IPS-NIHi7 (cell line): Measurements from ENCODE around the gene KCNIP1.

Experiments
- DNase-seq: peaks from one replicate; pipeline ENCODE4 v3.0.0; 2012; ENCODE audit warnings: mixed read lengths; ENCODE audit errors: extremely low spot score

Gene KCNIP1

GRCh38 chr5:170503990-170504596, at the start of gene KCNIP1:
KCNIP1 (plus strand) TSS chr5:170504020.
- peak; percentile 75 for DNase-seq

DNA sequence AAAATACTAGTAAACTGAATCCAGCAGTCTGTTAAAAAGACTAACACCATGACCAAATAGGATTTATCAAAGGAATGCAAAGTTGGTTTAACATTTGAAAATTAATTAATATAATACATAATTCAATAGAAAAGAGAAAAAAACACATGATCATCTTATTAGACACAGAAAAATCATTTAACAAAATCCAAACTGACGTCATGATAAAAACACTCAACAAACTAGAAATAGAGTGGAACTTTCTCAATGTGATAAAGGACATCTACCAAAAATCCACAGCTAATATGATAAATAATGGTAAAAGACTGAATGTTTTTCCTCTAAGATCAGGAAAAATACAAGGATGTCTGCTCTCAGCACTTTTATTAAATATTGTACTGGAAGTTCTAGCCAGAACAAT, 40.4 kb upstream of the KCNIP1 start:
- DNase-seq, result no peak

GRCh38 chr5:170464280-170465127, 39.3 kb upstream of the KCNIP1 start:
- DNase-seq, result no peak

DNA sequence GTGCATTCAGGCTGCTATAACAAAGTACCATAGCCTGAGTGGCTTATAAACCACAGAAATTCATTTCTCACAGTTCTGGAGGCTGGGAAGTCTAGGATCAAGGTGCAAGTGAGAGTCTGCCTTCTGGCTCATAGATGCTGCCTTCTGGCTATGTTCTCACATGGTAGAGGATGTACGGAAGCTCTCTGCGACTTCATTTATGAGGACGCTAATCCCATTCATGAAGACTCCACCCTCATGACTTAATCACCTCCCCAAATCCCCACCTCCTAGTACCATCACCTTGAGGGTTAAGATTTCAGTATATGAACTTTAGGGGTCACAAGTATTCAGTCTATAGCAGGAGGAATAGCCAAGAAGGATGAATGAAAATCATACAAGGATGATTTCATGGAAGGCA, 37.3 kb upstream of the KCNIP1 start:
- no peak for DNase-seq

DNA sequence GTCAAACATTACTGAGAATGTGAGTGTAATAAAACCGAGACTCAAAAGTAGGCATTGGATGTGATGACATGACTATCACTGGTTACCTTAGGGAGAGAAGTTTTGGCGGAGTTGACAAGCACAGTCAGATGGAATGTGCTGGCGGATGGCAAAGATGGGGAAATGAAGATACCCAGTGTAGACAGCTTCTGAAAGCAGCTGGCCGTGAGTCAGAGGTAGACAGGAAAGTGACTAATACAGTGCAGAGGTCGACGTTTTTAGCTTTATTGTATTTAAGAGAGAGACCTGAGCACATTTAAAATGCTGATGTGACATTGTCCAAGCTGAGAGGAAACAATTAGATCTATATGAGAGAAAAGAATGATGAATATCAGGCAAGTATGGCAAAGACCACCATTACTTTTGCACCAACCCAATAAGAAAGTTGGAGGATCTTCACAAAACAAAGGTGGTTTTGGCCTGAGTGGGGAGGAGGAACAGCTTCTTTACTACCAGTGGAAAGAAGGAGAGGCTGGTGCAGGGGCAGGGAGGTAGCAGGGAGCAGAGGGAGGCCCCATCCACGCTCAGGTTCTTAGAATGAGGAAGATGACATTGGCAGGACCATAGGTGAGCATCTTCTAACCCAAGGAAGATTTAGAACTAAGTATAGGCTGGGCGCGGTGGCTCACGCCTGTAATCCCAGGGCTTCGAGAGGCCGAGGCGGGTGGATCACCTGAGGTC, 36.7 kb upstream of the KCNIP1 start:
- no peak for DNase-seq

DNA sequence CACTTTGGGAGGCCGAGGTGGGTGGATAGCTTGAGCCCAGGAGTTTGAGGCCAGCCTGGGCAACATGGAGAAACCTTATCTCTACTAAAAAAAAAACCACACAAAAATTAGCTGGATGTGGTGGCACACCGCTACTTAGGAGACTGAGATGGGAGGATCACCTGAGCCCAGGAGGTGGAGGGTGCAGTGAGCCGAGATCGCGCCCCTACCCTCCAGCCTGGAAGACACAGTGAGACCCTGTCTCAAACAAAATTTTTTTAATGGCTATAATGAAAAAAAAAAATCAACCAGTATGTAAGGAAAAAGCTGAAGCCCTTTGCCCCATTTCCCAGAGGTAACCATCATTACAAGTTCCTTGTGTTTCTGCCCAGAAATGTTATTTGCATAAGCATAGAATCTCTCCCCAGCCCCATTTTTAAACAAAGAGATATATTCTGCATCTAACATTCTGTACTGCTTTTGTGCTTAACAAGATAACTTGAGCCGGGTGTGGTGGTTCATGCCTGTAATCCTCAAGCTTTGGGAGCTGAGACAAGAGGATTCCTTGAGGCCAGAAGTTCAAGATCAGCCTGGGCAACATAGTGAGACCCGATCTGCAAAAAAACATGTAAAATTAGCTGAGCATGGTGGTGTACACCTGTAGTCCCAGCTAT, 35.1 kb upstream of the KCNIP1 start:
- no peak for DNase-seq

- DNase-seq, result no peak
These were observed 34.4 kb upstream of the KCNIP1 start for GRCh38 chr5:170469414-170469813.

GRCh38 chr5:170470275-170470674, 33.5 kb upstream of the KCNIP1 start:
- DNase-seq, result no peak

DNA sequence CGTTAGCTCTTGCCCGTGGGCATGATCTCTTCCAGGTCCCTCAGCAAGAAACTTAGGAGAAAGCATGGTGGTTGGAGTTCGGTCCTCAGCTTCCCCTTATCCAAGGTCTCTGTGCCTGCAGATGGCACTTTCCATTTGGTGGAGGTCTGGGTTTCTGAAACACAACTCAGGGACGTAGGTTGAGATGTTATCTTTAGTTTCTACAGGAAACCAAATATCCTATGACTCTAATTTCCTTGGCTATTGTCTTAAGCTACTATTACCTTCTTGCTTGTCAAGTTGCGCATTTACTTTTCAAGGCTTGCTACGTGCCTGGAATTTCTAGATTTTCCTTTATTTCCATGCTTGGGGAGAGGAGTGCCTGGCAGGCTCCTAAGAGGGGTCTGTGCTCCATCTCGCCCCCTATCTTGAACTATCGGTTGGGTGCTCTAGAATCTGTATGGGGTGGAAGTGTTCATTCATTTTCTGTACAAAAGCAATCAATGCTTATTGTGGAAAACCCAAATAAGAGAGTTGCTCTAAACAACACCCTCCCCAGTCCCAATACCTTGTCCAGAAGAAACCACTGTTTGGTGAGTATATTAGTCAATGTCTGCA, 32.9 kb upstream of the KCNIP1 start:
- DNase-seq, result no peak

DNA sequence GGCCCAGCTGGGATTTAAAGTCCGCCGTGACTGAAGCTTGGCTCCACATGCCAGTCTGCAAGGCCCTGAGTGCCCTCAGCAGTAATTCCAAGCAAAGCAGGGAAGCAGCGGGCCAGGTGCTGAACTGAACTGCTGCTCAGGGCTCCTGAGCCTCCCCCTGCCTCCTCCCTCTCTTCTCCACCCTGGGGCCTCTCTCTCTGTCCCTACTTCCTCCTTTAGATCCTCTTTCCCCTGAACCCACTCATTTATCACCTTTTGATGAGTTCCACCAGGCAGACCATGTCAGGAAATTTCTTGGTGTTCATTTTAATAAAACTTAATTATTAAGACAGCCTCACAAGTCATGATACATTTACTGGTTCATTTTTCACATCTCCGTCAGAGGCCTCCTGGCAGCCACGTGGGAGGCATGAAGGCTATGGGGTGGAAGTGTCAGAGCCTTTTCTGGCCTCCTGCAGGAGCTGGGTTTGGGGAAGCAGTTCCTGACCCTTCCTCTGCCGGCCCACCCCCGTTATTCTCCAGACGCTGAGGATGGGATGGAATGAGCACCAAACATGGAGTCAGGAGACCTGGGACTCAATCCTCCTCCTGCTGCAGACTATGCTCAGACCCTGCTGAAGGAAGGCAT, 32.2 kb upstream of the KCNIP1 start:
- DNase-seq, result no peak

- DNase-seq, result no peak
These were observed 30.2 kb upstream of the KCNIP1 start for GRCh38 chr5:170473642-170474041.

DNA sequence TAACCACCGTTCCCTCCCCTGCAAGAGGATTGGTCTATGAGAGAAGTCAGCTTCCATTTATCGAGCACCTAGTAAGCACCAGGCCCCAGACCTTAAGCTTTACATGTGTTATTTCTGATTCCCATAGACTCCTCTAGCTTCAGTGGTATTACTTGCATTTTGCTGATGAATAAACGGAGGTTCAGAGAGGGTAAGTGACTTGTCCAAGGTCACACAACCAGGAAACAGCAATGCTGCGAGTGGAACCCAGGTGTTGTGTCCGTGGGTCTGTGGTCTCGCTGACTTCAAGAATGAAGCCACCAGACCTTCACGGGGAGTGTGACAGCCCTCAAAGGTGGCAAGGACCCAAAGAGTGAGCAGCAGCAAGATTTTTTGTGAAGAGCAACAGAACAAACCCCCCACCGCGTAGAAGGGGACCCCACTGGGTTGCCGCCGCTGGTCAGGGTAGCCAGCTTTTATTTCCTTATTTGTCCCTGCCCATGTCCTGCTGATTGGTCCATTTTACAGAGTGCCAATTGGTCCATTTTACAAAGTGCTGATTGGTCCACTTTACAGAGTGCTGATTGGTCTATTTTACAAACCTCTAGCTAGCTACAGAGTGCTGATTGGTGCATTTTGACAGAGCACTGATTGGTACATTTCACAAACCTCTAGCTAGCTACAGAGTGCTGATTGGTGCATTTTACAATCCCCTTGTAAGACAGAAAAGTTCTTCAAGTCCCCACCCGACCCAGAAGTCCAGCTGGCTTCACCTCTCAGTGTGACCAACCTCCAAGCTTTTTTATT, 29.1 kb upstream of the KCNIP1 start:
- DNase-seq, result no peak

DNA sequence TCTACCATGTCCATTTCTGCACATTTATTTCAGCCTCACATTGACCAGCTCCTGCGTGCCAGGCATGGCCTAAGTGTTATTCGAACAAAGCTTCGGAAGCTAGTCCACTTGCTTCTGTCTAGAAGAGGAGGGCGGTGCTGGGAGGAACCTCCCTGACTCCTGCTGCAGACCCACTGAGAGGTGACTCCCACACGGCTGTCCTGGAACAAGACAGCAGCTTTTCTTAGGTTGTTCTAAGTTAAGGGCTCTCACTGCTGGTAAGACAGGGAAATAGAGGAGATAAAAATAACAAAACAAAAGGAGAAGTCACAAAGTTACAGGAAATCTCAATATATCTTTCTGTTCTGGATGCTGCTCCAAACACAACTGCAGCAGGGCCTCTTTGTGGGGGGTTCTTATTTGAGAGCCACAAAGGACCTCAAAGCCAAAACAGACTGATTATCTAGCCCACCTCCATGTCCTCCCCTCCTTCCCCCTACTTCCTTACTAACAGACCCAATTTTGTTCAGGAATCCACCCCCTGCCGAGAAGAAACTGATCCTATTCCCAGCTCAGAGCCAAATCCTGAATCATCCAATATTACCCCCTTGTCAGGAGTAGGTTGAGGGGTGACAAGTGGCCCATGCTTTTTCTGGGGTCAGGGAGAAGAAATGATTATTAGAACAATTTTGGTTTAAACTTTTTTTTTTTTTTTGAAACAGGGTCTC, 28.4 kb upstream of the KCNIP1 start:
- DNase-seq, result no peak

GRCh38 chr5:170476704-170477103, 27.1 kb upstream of the KCNIP1 start:
- DNase-seq, result no peak

DNA sequence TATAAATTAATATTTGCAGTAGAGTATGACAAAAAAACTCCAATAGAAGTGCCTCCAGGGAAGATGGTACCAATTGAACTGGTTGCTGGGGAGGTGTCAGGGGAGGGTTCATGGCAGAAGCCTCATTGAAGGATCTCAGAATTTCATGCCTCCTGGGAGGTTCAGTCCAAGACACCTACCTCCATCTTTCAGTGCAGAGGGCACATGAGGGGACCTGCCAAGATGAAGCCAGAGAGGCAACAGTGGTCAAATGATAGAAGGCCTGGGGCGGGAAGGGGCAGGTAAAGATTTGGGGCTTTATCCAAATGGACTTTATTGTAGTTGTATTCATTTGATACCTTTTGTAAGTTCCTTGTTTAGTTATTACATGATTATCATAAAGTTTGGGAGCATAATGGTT, 25.9 kb upstream of the KCNIP1 start:
- no peak for DNase-seq

- DNase-seq, result no peak
These were observed 25.5 kb upstream of the KCNIP1 start for GRCh38 chr5:170478306-170478705.

DNA sequence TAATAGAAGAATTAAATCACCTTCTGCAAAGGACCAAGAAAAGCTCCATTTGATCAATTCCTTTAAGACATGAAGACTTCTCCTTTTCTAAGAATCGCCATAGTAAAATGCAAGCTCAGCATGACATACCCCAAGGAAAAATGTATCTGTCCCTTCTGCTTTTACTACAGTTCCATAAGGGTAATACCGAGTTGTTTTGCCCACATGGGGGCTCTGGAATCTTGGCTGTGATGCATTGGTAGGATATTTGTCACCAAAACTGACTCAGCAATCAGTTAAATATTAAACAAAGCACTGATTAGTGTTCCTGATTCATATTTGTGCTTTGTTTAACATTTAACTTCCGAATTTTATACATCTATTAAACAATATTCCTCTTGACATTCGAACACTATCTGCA, 24.3 kb upstream of the KCNIP1 start:
- no peak for DNase-seq

- no peak for DNase-seq
These were observed 23.6 kb upstream of the KCNIP1 start for GRCh38 chr5:170480260-170480659.

DNA sequence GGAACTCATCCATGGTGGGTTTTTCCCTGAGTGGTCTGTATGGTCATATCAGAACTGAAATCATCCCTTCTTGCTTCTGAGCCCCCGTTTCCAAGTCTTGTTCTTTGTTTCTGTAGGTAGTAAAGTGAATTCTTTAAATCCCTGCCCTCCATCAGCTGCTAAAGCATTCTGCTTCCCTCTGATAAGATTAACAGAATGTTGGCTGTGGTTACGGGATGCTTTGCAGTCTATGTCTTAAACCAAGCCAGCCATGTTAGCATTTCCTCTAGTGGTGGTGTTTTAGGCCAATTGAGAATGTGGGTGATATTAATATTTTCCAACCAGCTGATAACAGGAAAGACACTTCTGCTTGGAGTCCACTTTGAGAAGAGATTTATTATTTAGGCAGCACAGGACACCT, 22.0 kb upstream of the KCNIP1 start:
- no peak for DNase-seq

DNA sequence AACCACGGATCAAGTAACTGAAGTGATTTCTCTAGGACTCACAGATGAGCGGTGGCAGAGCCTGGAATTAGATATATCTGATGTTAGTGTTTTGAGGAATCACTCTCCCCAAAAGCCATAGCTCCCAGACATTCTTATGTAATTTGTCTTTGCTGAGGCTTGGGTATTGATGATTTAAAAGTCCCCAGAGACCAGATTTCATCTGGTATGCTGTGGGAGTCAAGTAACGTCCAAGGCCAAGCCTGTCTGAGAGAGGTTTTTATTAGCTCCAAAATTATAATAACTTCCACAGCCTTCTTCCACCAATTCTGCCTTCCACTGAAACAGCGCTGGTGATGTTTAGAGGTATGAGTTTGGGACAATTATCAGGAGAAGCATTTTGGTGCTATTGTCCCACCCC, 21.3 kb upstream of the KCNIP1 start:
- DNase-seq, result no peak
